ENCODE measurements around the gene MAP6D1.
"Not testable (repeated sequence)": the region's sequence is repeated elsewhere in the genome, so short reads cannot be mapped to it uniquely, and the experiment has no call there.

The MAP6D1 gene

GRCh38 chr3:183777016-183777618 is 48.3 kb downstream of the MAP6D1 start:
- H3K4me3 ChIP-seq (ENCODE audit: low read depth, low read length): no peak overlapping the region
- DNase-seq (ENCODE audit: low read depth): no peak
- no peak for TF ChIP-seq CTCF (conservative IDR thresholded peaks at IDR 0.05; ENCODE audit: low read depth, low read length)

GRCh38 chr3:183776451-183776850 is 48.9 kb downstream of the MAP6D1 start:
- H3K4me3 ChIP-seq (ENCODE audit: low read depth, low read length); DNase-seq (ENCODE audit: low read depth): not testable (repeated sequence)

- H3K4me3 ChIP-seq (ENCODE audit: low read depth, low read length): no peak overlapping the region
- TF ChIP-seq CTCF (conservative IDR thresholded peaks at IDR 0.05; ENCODE audit: low read depth, low read length): no peak
- peak; percentile 10 for DNase-seq (ENCODE audit: low read depth)
Measured at GRCh38 chr3:183775781-183776180, 49.6 kb downstream of the MAP6D1 start.

GRCh38 chr3:183774631-183775030 is 50.7 kb downstream of the MAP6D1 start:
- DNase-seq (ENCODE audit: low read depth): peak; percentile 71
- no peak for TF ChIP-seq CTCF (conservative IDR thresholded peaks at IDR 0.05; ENCODE audit: low read depth, low read length)

GRCh38 chr3:183769453-183769852 is 55.9 kb downstream of the MAP6D1 start:
- DNase-seq (ENCODE audit: low read depth): no peak
- H3K4me3 ChIP-seq (ENCODE audit: low read depth, low read length): no peak overlapping the region
- no peak for TF ChIP-seq CTCF (conservative IDR thresholded peaks at IDR 0.05; ENCODE audit: low read depth, low read length)

More at GRCh38 chr3:183774631-183775030, 50.7 kb downstream of the MAP6D1 start:
- H3K4me3 ChIP-seq (ENCODE audit: low read depth, low read length): no peak overlapping the region

GRCh38 chr3:183768114-183768513 is 57.3 kb downstream of the MAP6D1 start:
- no peak for TF ChIP-seq CTCF (conservative IDR thresholded peaks at IDR 0.05; ENCODE audit: low read depth, low read length)
- H3K4me3 ChIP-seq (ENCODE audit: low read depth, low read length): no peak overlapping the region
- no peak for DNase-seq (ENCODE audit: low read depth)

- peak; percentile 91 for TF ChIP-seq CTCF (conservative IDR thresholded peaks at IDR 0.05; ENCODE audit: low read depth, low read length)
- peak; percentile 88 for DNase-seq (ENCODE audit: low read depth)
- H3K4me3 ChIP-seq (ENCODE audit: low read depth, low read length): no peak overlapping the region
Measured at GRCh38 chr3:183766745-183767606, 58.4 kb downstream of the MAP6D1 start.

Data from choroid plexus epithelial cell (primary cell).